Measurements from ENCODE around the gene CALY.

DNA sequence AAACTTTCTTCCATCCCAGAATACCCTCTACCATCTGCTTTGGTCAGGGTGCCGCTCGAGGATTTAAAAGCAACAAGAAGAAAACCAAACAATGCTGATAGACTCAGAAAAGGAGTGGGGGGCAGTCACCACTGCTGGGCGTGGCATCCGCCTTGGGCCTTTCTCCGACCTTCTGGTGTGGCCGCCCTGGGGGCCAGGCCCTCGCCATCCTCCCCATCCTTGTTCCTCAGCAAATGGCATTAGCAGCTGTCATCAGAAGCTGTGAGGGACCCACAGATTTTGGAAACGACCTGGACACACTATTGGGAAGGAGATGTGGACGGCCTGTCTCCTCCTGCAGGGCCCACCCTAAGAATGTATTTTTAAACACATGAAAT is 23.9 kb downstream of the CALY start:
- TF ChIP-seq, protein P1, sequence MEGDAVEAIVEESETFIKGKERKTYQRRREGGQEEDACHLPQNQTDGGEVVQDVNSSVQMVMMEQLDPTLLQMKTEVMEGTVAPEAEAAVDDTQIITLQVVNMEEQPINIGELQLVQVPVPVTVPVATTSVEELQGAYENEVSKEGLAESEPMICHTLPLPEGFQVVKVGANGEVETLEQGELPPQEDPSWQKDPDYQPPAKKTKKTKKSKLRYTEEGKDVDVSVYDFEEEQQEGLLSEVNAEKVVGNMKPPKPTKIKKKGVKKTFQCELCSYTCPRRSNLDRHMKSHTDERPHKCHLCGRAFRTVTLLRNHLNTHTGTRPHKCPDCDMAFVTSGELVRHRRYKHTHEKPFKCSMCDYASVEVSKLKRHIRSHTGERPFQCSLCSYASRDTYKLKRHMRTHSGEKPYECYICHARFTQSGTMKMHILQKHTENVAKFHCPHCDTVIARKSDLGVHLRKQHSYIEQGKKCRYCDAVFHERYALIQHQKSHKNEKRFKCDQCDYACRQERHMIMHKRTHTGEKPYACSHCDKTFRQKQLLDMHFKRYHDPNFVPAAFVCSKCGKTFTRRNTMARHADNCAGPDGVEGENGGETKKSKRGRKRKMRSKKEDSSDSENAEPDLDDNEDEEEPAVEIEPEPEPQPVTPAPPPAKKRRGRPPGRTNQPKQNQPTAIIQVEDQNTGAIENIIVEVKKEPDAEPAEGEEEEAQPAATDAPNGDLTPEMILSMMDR (IDR thresholded peaks at IDR 0.05) = no peak
- TF ChIP-seq, protein P2, sequence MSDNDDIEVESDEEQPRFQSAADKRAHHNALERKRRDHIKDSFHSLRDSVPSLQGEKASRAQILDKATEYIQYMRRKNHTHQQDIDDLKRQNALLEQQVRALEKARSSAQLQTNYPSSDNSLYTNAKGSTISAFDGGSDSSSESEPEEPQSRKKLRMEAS (IDR thresholded peaks at IDR 0.05; ENCODE audit: low read depth) = no peak
- TF ChIP-seq EP300 (IDR thresholded peaks at IDR 0.05; ENCODE audit: borderline replicate concordance in 1 of 2, low read depth in 1 of 2, low read length in 1 of 2) = no peak
- TF ChIP-seq CHD2 (IDR thresholded peaks at IDR 0.05; ENCODE audit: low read length, partially characterized antibody) = no peak

Measured in SK-N-SH (cell line).